ENCODE data around the gene RAB11FIP4.
A peak's percentile ranks its signal among the peaks of the same experiment; 100 is the strongest.

RAB11FIP4 gene

GRCh38 chr17:31490671-31491375 is 99.3 kb downstream of the RAB11FIP4 start:
- no peak for DNase-seq (ENCODE audit: low spot score)
- Mint-ChIP-seq H3K27me3 (ENCODE audit: low read depth) (no peaks in the 10 kb centered on the region), H3K27ac (peak overlapping the region; percentile 72), H3K4me3 (peak overlapping the region; percentile 92), H3K9me3 (no peaks in the 10 kb centered on the region), H3K36me3 (ENCODE audit: low read depth) (no peaks in the 10 kb centered on the region), H3K4me1 (ENCODE audit: low read depth) (peaks cover 68% of the 10 kb centered on the region)

GRCh38 chr17:31491376-31492131 is 100.1 kb downstream of the RAB11FIP4 start:
- H3K4me3 Mint-ChIP-seq: peak overlapping the region; percentile 75

DNA sequence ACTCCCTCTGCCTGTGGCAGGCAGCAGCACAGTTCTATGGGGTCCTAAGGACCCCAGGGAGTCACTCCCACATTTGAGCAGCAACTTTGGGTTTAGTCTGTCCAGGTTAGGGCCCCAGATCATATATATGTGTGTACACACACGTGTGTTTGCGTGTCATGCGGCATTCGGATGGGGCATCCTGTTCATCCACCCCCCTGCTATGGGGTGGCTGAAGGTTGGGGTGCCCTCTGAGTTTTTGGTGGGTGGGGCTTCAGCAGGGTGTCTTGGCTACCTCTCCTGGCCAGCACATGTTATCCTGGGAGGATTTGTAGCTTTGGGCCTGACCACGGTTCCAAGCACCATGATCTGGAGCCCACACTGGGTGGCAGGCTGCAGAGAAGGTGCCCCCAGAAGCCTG is 100.7 kb downstream of the RAB11FIP4 start:
- Mint-ChIP-seq H3K4me1 (ENCODE audit: low read depth) (peaks cover 65% of the 10 kb centered on the region), H3K27ac (peak overlapping the region; percentile 70), H3K36me3 (ENCODE audit: low read depth) (no peaks in the 10 kb centered on the region), H3K4me3 (peak overlapping the region; percentile 75), H3K9me3 (no peaks in the 10 kb centered on the region), H3K27me3 (ENCODE audit: low read depth) (no peaks in the 10 kb centered on the region)
- DNase-seq (ENCODE audit: low spot score): no peak

More at GRCh38 chr17:31491376-31492131, 100.1 kb downstream of the RAB11FIP4 start:
- no peaks in the 10 kb centered on the region for H3K9me3 Mint-ChIP-seq
- H3K27ac Mint-ChIP-seq: peak overlapping the region; percentile 72
- DNase-seq (ENCODE audit: low spot score): no peak
- no peaks in the 10 kb centered on the region for H3K36me3 Mint-ChIP-seq (ENCODE audit: low read depth)
- peaks cover 69% of the 10 kb centered on the region for H3K4me1 Mint-ChIP-seq (ENCODE audit: low read depth)
- no peaks in the 10 kb centered on the region for H3K27me3 Mint-ChIP-seq (ENCODE audit: low read depth)

DNA sequence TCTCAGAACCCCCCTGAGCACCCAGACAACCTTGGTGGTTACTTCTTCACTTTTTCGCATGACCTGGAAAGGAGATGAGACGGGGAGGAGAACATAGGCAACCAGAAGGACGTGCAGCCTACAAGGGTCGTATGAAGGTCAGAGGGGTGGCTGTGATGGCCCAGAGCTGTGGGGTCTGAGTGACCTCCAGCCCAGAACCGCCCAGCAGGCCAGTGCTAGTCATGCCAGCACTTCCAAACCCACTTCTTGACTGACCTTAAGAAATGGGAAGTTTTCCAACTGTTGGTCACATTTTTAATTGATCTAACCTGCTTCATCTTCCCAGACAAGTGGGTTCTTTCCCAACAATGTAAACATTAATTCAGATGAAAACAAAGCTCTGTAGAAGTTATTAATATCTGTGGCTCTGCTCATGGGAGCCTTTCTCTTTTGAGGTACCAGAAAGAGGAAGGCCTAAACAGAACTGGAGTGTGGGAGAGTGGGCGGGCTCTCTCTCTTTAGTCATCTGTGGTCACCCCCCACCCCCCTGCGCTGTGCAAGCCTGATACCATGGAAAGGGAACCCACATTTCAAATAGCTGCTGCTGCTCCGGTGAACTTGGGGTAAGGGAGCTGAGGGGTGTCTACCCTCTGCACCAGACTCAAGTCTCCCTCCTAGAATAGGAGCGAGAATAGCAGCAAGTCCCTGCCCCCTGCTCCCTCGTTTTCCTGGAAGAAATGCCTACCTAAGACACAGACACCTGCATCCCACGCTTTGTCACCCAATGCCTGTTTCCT is 101.6 kb downstream of the RAB11FIP4 start:
- peak overlapping the region; percentile 92 for H3K27ac Mint-ChIP-seq
- H3K4me3 Mint-ChIP-seq: peak overlapping the region; percentile 75
- peaks cover 3% of the 10 kb centered on the region for H3K36me3 Mint-ChIP-seq (ENCODE audit: low read depth)
- peak; percentile 70 for DNase-seq (ENCODE audit: low spot score)
- H3K27me3 Mint-ChIP-seq (ENCODE audit: low read depth): no peaks in the 10 kb centered on the region
- no peaks in the 10 kb centered on the region for H3K9me3 Mint-ChIP-seq
- H3K4me1 Mint-ChIP-seq (ENCODE audit: low read depth): peaks cover 67% of the 10 kb centered on the region

DNA sequence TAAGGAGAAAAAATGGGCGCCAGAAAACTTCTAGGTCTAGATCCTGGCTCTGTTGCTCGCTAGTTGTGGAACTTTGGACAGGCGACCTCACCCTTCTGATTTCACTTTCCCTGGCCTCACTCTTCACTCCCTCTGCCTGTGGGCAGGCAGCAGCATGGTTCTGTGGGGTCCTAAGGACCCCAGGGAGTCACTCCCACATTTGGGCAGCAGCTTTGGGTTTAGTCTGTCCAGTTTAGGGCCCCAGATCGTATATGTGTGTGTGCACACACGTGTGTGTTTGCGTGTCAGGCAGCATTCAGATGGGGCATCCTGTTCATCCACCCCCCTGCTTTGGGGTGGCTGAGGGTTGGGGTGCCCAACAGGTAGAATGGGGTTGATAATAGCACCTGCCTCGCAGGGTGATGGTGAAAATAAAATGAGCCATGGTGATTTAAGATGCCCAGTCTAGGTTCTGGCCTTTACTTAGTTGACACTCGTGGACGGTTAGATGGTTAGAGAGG is 102.2 kb downstream of the RAB11FIP4 start:
- H3K27ac Mint-ChIP-seq: peak overlapping the region; percentile 92
- H3K36me3 Mint-ChIP-seq (ENCODE audit: low read depth): peaks cover 3% of the 10 kb centered on the region
- DNase-seq (ENCODE audit: low spot score): no peak
- peaks cover 72% of the 10 kb centered on the region for H3K4me1 Mint-ChIP-seq (ENCODE audit: low read depth)
- H3K4me3 Mint-ChIP-seq: peak overlapping the region; percentile 75
- no peaks in the 10 kb centered on the region for H3K9me3 Mint-ChIP-seq
- H3K27me3 Mint-ChIP-seq (ENCODE audit: low read depth): no peaks in the 10 kb centered on the region

- H3K4me3 Mint-ChIP-seq: peak overlapping the region; percentile 75
- H3K27me3 Mint-ChIP-seq (ENCODE audit: low read depth): no peaks in the 10 kb centered on the region
- H3K27ac Mint-ChIP-seq: peak overlapping the region; percentile 92
- peaks cover 65% of the 10 kb centered on the region for H3K4me1 Mint-ChIP-seq (ENCODE audit: low read depth)
- DNase-seq (ENCODE audit: low spot score): peak; percentile 74
- no peaks in the 10 kb centered on the region for H3K9me3 Mint-ChIP-seq
- H3K36me3 Mint-ChIP-seq (ENCODE audit: low read depth): peaks cover 4% of the 10 kb centered on the region
Measured at GRCh38 chr17:31494259-31495021, 103.0 kb downstream of the RAB11FIP4 start.

- H3K4me1 Mint-ChIP-seq (ENCODE audit: low read depth): peaks cover 66% of the 10 kb centered on the region
- H3K36me3 Mint-ChIP-seq (ENCODE audit: low read depth): peaks cover 6% of the 10 kb centered on the region
- no peaks in the 10 kb centered on the region for H3K27me3 Mint-ChIP-seq (ENCODE audit: low read depth)
- H3K4me3 Mint-ChIP-seq: peak overlapping the region; percentile 63
- no peak for DNase-seq (ENCODE audit: low spot score)
- H3K9me3 Mint-ChIP-seq: no peaks in the 10 kb centered on the region
- H3K27ac Mint-ChIP-seq: peak overlapping the region; percentile 92
Measured at GRCh38 chr17:31495022-31495885, 103.8 kb downstream of the RAB11FIP4 start.

GRCh38 chr17:31496097-31496496 is 104.6 kb downstream of the RAB11FIP4 start:
- DNase-seq (ENCODE audit: low spot score): no peak
- H3K9me3 Mint-ChIP-seq: no peaks in the 10 kb centered on the region
- no peak overlapping the region for H3K4me3 Mint-ChIP-seq
- peak overlapping the region; percentile 79 for H3K27ac Mint-ChIP-seq
- H3K4me1 Mint-ChIP-seq (ENCODE audit: low read depth): peaks cover 62% of the 10 kb centered on the region
- H3K36me3 Mint-ChIP-seq (ENCODE audit: low read depth): peaks cover 6% of the 10 kb centered on the region
- H3K27me3 Mint-ChIP-seq (ENCODE audit: low read depth): no peaks in the 10 kb centered on the region

DNA sequence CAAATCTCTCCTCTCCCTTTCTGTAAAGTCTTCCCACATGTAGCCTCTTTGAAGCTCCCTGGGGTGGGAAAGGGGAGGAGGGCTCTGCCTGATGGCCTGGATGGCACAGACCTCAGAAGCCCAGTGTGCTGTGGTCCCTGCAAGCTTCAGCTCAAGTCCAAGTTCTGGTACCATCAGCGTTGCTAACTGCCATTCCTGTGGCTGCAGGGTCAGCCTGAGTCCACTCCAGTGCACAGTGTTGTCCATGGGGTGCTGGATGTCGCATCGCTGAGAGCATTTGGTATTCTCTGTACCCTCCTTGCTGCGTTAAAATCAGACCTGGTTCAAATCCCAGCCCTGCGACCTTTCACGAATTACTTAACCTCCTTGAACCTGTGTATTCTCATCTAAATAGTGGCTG is 105.1 kb downstream of the RAB11FIP4 start:
- peaks cover 58% of the 10 kb centered on the region for H3K4me1 Mint-ChIP-seq (ENCODE audit: low read depth)
- H3K4me3 Mint-ChIP-seq: no peak overlapping the region
- H3K9me3 Mint-ChIP-seq: no peaks in the 10 kb centered on the region

DNA sequence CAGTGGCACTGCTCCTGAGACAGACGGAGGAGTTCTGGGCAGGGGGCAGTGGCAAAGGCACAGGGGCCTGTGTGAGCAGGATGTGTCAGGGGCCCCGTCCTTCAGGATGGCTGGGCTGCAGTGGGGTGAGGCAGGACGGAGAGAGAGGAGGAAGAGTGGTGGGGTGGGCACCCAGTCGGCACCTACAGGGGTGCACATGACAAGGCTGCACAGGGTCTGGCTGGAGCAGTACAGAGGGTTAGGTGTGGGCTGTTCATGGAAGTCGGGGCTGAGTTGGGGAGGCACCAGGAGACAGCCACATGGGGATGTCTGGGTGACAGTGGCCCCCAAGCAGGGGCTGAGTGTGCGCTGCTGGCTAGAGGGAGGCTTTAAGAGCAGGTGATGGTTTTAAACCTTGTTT is 106.0 kb downstream of the RAB11FIP4 start:
- peak overlapping the region; percentile 65 for H3K27ac Mint-ChIP-seq
- no peaks in the 10 kb centered on the region for H3K27me3 Mint-ChIP-seq (ENCODE audit: low read depth)
- peaks cover 50% of the 10 kb centered on the region for H3K4me1 Mint-ChIP-seq (ENCODE audit: low read depth)
- H3K36me3 Mint-ChIP-seq (ENCODE audit: low read depth): peaks cover 6% of the 10 kb centered on the region
- no peaks in the 10 kb centered on the region for H3K9me3 Mint-ChIP-seq
- no peak for DNase-seq (ENCODE audit: low spot score)
- no peak overlapping the region for H3K4me3 Mint-ChIP-seq

More for the DNA sequence above, 105.1 kb downstream of the RAB11FIP4 start:
- peaks cover 6% of the 10 kb centered on the region for H3K36me3 Mint-ChIP-seq (ENCODE audit: low read depth)
- H3K27ac Mint-ChIP-seq: peak overlapping the region; percentile 62
- H3K27me3 Mint-ChIP-seq (ENCODE audit: low read depth): no peaks in the 10 kb centered on the region
- DNase-seq (ENCODE audit: low spot score): no peak

- H3K4me1 Mint-ChIP-seq (ENCODE audit: low read depth): peaks cover 44% of the 10 kb centered on the region
- no peak for DNase-seq (ENCODE audit: low spot score)
- peaks cover 6% of the 10 kb centered on the region for H3K36me3 Mint-ChIP-seq (ENCODE audit: low read depth)
- no peaks in the 10 kb centered on the region for H3K9me3 Mint-ChIP-seq
- H3K27me3 Mint-ChIP-seq (ENCODE audit: low read depth): no peaks in the 10 kb centered on the region
- peak overlapping the region; percentile 65 for H3K27ac Mint-ChIP-seq
- no peak overlapping the region for H3K4me3 Mint-ChIP-seq
Measured at GRCh38 chr17:31497994-31498826, 106.7 kb downstream of the RAB11FIP4 start.
